SK-N-SH (cell line): Measurements from ENCODE around the gene PIK3CA. TPM values are rescaled to one million over a fixed set of nuclear protein-coding genes. Genes with fewer than 3 reads are reported as not detected.
A peak's percentile ranks its signal among the peaks of the same experiment; 100 is the strongest.

ENCODE experiments used
- CTCF ChIA-PET: fragments of 300-600, 350-600 bp; formaldehyde crosslinking; extraction: SDS; loops from one replicate; lab custom pipeline; 2021; lab: Yijun Ruan, JAX
- POLR2A ChIA-PET: fragments of 350-600 bp; sonication (Branson Sonifier 250); formaldehyde crosslinking; extraction: SDS; loops from one replicate; lab custom pipeline; 2020; ENCODE audit warnings: antibody characterized with exemption, inconsistent platforms; lab: Yijun Ruan, JAX
- DNase-seq: peaks from one replicate; pipeline ENCODE4 v3.0.0; 2012
- H2AFZ ChIP-seq: fragments of 200-600 bp; sonication (generic); 2 replicates; pipeline ENCODE4 v1.8.1; 2016; ENCODE audit warnings: antibody characterized with exemption, mild to moderate bottlenecking, low read depth
- H3F3A ChIP-seq: fragments of 200-600 bp; sonication (generic); replicated peaks from 2 replicates; pipeline ENCODE3; 2016; ENCODE audit warnings: antibody characterized with exemption, mild to moderate bottlenecking; ENCODE audit not compliant: insufficient read depth
- H3K27ac ChIP-seq, 2 experiments: fragments of 200-500 bp in 1 of 2; fragments of 200-600 bp in 1 of 2; sonication (Bioruptor generic) in 1 of 2; sonication (generic), shearing (Covaris generic) in 1 of 2; 2 replicates each; pipeline versions ENCODE4 v1.5.1 to v1.6.1; 2014 to 2016; ENCODE audit warnings: low read depth in 2 of 2, inconsistent platforms in 1 of 2, low read length in 1 of 2, mild to moderate bottlenecking in 1 of 2, mixed read lengths in 1 of 2
- H3K27me3 ChIP-seq: fragments of 200-600 bp; sonication (generic), shearing (Covaris generic); 2 replicates; pipeline ENCODE4 v1.6.1; 2016; ENCODE audit warnings: mixed run types; ENCODE audit not compliant: insufficient read depth
- H3K36me3 ChIP-seq, 2 experiments: fragments of 200-500 bp in 1 of 2; fragments of 200-600 bp in 1 of 2; sonication (Bioruptor generic) in 1 of 2; sonication (generic) in 1 of 2; replicated peaks in 1 of 2; 2 replicates each; pipeline versions ENCODE3 to v1.5.1; 2014 to 2016; ENCODE audit warnings: low read length in 1 of 2, mild to moderate bottlenecking in 1 of 2; ENCODE audit not compliant: insufficient read depth in 2 of 2, control insufficient read depth in 1 of 2
- H3K4me1 ChIP-seq, 2 experiments: fragments of 200-500 bp in 1 of 2; fragments of 200-600 bp in 1 of 2; sonication (Bioruptor generic) in 1 of 2; sonication (generic), shearing (Covaris generic) in 1 of 2; 2 replicates each; pipeline versions ENCODE4 v1.5.1 to v1.6.1; 2014 to 2016; ENCODE audit warnings: low read depth in 1 of 2, low read length in 1 of 2, mixed run types in 1 of 2; ENCODE audit not compliant: insufficient read depth in 2 of 2, control insufficient read depth in 1 of 2
- H3K4me2 ChIP-seq: fragments of 200-600 bp; sonication (generic), shearing (Covaris generic); 2 replicates; pipeline ENCODE4 v1.6.1; 2017; ENCODE audit warnings: mixed run types
- H3K4me3 ChIP-seq, 2 experiments: fragments of 200-500 bp in 1 of 2; fragments of 200-600 bp in 1 of 2; sonication (Bioruptor generic) in 1 of 2; sonication (generic), shearing (Covaris generic) in 1 of 2; 2 replicates each; pipeline versions ENCODE4 v1.5.1 to v1.8.1; 2014 to 2016; ENCODE audit warnings: low read depth in 2 of 2, inconsistent platforms in 1 of 2, low read length in 1 of 2, mild to moderate bottlenecking in 1 of 2, mixed read lengths in 1 of 2, moderate library complexity in 1 of 2
- H3K79me2 ChIP-seq: fragments of 200-600 bp; sonication (generic); 2 replicates; pipeline ENCODE4 v1.8.1; 2017; ENCODE audit warnings: mild to moderate bottlenecking; ENCODE audit not compliant: insufficient read depth
- H3K9ac ChIP-seq: fragments of 200-600 bp; sonication (generic); 2 replicates; pipeline ENCODE4 v1.6.1; 2017; ENCODE audit warnings: mixed run types
- H3K9me2 ChIP-seq: fragments of 200-600 bp; sonication (generic); 2 replicates; pipeline ENCODE4 v1.6.1; 2017; ENCODE audit warnings: mixed run types
- H3K9me3 ChIP-seq: fragments of 200-600 bp; sonication (generic); 2 replicates; pipeline ENCODE4 v1.6.1; 2017; ENCODE audit warnings: mixed run types, mild to moderate bottlenecking, moderate library complexity
- H4K20me1 ChIP-seq: fragments of 200-600 bp; sonication (generic); 2 replicates; pipeline ENCODE4 v1.6.1; 2017; ENCODE audit warnings: mild to moderate bottlenecking, mixed run types; ENCODE audit not compliant: insufficient read depth
- FOSL2 ChIP-seq: IDR thresholded peaks from 2 replicates; pipeline ENCODE4 v1.4.0; 2012; ENCODE audit warnings: low read depth, mild to moderate bottlenecking, moderate library complexity, borderline replicate concordance
- GABPA ChIP-seq: IDR thresholded peaks from 2 replicates; pipeline ENCODE4 v1.4.0; 2012; ENCODE audit warnings: low read depth, mild to moderate bottlenecking
- GATA2 ChIP-seq: sonication (generic); formaldehyde crosslinking; IDR thresholded peaks from 2 replicates; pipeline ENCODE4 v1.5.0; 2020; ENCODE audit warnings: mild to moderate bottlenecking, missing genetic modification reagents
- PBX3 ChIP-seq: IDR thresholded peaks from 2 replicates; pipeline ENCODE4; 2012
- RCOR1 ChIP-seq: fragments of 150-350 bp; IDR thresholded peaks from 2 replicates; pipeline ENCODE4 v1.6.1; 2017; ENCODE audit warnings: antibody characterized with exemption, low read length
- REST ChIP-seq: IDR thresholded peaks from 2 replicates; pipeline ENCODE4 v1.6.1; 2012; ENCODE audit warnings: mild to moderate bottlenecking, low read depth, low read length, moderate library complexity
- RFX5 ChIP-seq: IDR thresholded peaks from 2 replicates; pipeline ENCODE4 v1.6.1; 2012; ENCODE audit warnings: mild to moderate bottlenecking, improper control_type of control experiment, low read length
- RXRA ChIP-seq: IDR thresholded peaks from 2 replicates; pipeline ENCODE4 v1.4.0; 2012; ENCODE audit warnings: low read depth, mild to moderate bottlenecking, borderline replicate concordance
- SIN3A ChIP-seq: IDR thresholded peaks from 2 replicates; pipeline ENCODE4 v1.6.1; 2012; ENCODE audit warnings: low read depth, mild to moderate bottlenecking, low read length, moderate library complexity, borderline replicate concordance
- TAF1 ChIP-seq: IDR thresholded peaks from 2 replicates; pipeline ENCODE4 v1.6.1; 2012; ENCODE audit warnings: low read depth, mild to moderate bottlenecking, low read length, moderate library complexity, borderline replicate concordance
- TCF12 ChIP-seq: IDR thresholded peaks from 2 replicates; pipeline ENCODE4 v1.4.0; 2012
- TEAD4 ChIP-seq: IDR thresholded peaks from 2 replicates; pipeline ENCODE4 v1.4.0; 2012; ENCODE audit warnings: mild to moderate bottlenecking, borderline replicate concordance; ENCODE audit not compliant: insufficient read depth
- WGBS: methylation state at CpG from one replicate; pipeline ENCODE4 v1.1.6; 2017; ENCODE audit warnings: low lambda C conversion rate; 5-methylcytosine and 5-hydroxymethylcytosine counted together
- polyA plus RNA-seq, 3 experiments: library from polyadenylated mRNA; depleted of rRNA; stranded (reverse); fragments of >200 nt; gene quantifications; 2 replicates each; pipeline ENCODE4 v1.2.3, GENCODE V29; 2012

Gene PIK3CA
- polyA plus RNA-seq, 1 of the 3 experiments (the other 2 are of a cell fraction) = 3.2 TPM

- no peak for TF ChIP-seq FOSL2
These were observed 44.4 kb downstream of the PIK3CA start (continued) for GRCh38 chr3:179192542-179192941.

- 91% methylated on average over 4 of the region's 4 CpGs for WGBS
- H3K4me2 ChIP-seq = no peak overlapping the region
- peaks cover 28% of the 10 kb centered on the region for H4K20me1 ChIP-seq
- ChIA-PET CTCF (no interaction called here), POLR2A (no interaction called here)
- peaks cover 8 to 9% of the 10 kb centered on the region in 2 experiments for H3K36me3 ChIP-seq
- DNase-seq = no peak
- no peak for TF ChIP-seq GATA2 (CRISPR knock-in tag)
- no peak for TF ChIP-seq TAF1
- no peak for TF ChIP-seq RFX5
- no peak for TF ChIP-seq REST
- no peak for TF ChIP-seq RXRA
- TF ChIP-seq GABPA = no peak
- no peak for TF ChIP-seq RCOR1
- no peak for TF ChIP-seq SIN3A
- H3K9me2 ChIP-seq = no peaks in the 10 kb centered on the region
- H3K79me2 ChIP-seq = peaks cover 62% of the 10 kb centered on the region
- no peak overlapping the region for H2AFZ ChIP-seq
- H3K27ac ChIP-seq = no peak overlapping the region
- no peaks in the 10 kb centered on the region for H3K9me3 ChIP-seq
- no peaks in the 10 kb centered on the region; a peak in 2 of 4 replicates for H3K4me1 ChIP-seq
- no peak overlapping the region for H3K9ac ChIP-seq
- H3K4me3 ChIP-seq = no peak overlapping the region
- no peaks in the 10 kb centered on the region for H3K27me3 ChIP-seq
- no peaks in the 10 kb centered on the region for H3F3A ChIP-seq
These were observed 46.8 kb downstream of the PIK3CA start for GRCh38 chr3:179194931-179195330.

GRCh38 chr3:179196098-179196497, 47.9 kb downstream of the PIK3CA start:
- DNase-seq = no peak
- H3K36me3 ChIP-seq = peaks cover 8 to 15% of the 10 kb centered on the region in 2 experiments
- H3K4me3 ChIP-seq = no peak overlapping the region
- H3K27me3 ChIP-seq = no peaks in the 10 kb centered on the region
- H3K27ac ChIP-seq = peak overlapping the region in 1 of 2 experiments; percentile 28; a peak in 1 of 4 replicates
- no peaks in the 10 kb centered on the region for H3K9me2 ChIP-seq
- H3K79me2 ChIP-seq = peaks cover 52% of the 10 kb centered on the region
- H3K4me1 ChIP-seq = no peaks in the 10 kb centered on the region; a peak in 2 of 4 replicates
- H3K4me2 ChIP-seq = 0 out of 2 replicates have a peak overlapping the region, but pooled peaks have one; percentile 11
- H3K9ac ChIP-seq = no peak overlapping the region
- ChIA-PET CTCF (interaction anchor here (1.1 kb wide), 1 partner anchor 120 kb away, joined by 3 read pairs; no protein-coding TSS in a partner anchor), POLR2A (no interaction called here)
- TF ChIP-seq PBX3 (peak; percentile 71), TEAD4 (no peak), TCF12 (peak; percentile 83)
- H4K20me1 ChIP-seq = peaks cover 28% of the 10 kb centered on the region
- H3F3A ChIP-seq = peaks cover 2% of the 10 kb centered on the region
- H2AFZ ChIP-seq = no peak overlapping the region
- WGBS = 9% methylated on average over 1 of the region's 1 CpG
- no peaks in the 10 kb centered on the region for H3K9me3 ChIP-seq
